HEK293 (cell line): Measurements from ENCODE around the gene SNX10.

Experiments
- CTCF ChIA-PET: fragments of 350-600 bp; formaldehyde crosslinking; extraction: SDS; loops from one replicate; lab custom pipeline; 2021; ENCODE audit warnings: antibody characterized with exemption; lab: Yijun Ruan, JAX
- POLR2A ChIA-PET: fragments of 300-600 bp; formaldehyde crosslinking; extraction: SDS; loops from one replicate; lab custom pipeline; 2020; ENCODE audit warnings: antibody characterized with exemption, inconsistent platforms; lab: Yijun Ruan, JAX
- H3K27ac ChIP-seq: fragments of 200-500 bp; sonication (Bioruptor generic); 2 replicates; pipeline ENCODE4 v1.5.1; 2014; ENCODE audit warnings: low read depth, low read length, control low read depth, inconsistent platforms; ENCODE audit errors: extremely low read depth
- H3K36me3 ChIP-seq, 2 experiments: fragments of 200-500 bp in 1 of 2; sonication (Bioruptor generic) in 1 of 2; 1 replicate in 1 of 2; 2 replicates in 1 of 2; pipeline ENCODE4 v1.5.1; 2014 to 2017; ENCODE audit warnings: inconsistent platforms in 2 of 2, low read length in 2 of 2; ENCODE audit not compliant: control insufficient read depth in 2 of 2, insufficient read depth in 1 of 2
- H3K4me1 ChIP-seq: fragments of 200-500 bp; sonication (Bioruptor generic); 2 replicates; pipeline ENCODE4 v1.5.1; 2014; ENCODE audit warnings: mild to moderate bottlenecking, low read length, inconsistent platforms; ENCODE audit not compliant: control insufficient read depth, insufficient read depth
- H3K4me3 ChIP-seq: 2 replicates; pipeline ENCODE4 v1.5.1; 2011; ENCODE audit warnings: low read depth, mild to moderate bottlenecking, control low read depth, low read length, moderate library complexity
- H3K9me3 ChIP-seq: fragments of 200-500 bp; sonication (Bioruptor generic); 2 replicates; pipeline ENCODE4 v1.5.1; 2014; ENCODE audit warnings: low read depth, low read length, inconsistent platforms; ENCODE audit not compliant: control insufficient read depth, insufficient read depth
- EGR2 ChIP-seq: fragments of 450-650 bp; formaldehyde crosslinking; IDR thresholded peaks from 2 replicates; pipeline ENCODE4 v1.5.1; 2016; ENCODE audit warnings: low read depth, missing biosample characterization, missing genetic modification characterization
- FEZF1 ChIP-seq: fragments of 450-650 bp; formaldehyde crosslinking; IDR thresholded peaks from 2 replicates; pipeline ENCODE4 v1.5.1; 2016; ENCODE audit warnings: missing biosample characterization, missing genetic modification characterization
- PRDM2 ChIP-seq: fragments of 450-650 bp; formaldehyde crosslinking; IDR thresholded peaks from 2 replicates; pipeline ENCODE4 v1.5.1; 2016; ENCODE audit warnings: missing biosample characterization, missing genetic modification characterization, borderline replicate concordance
- RBAK ChIP-seq: fragments of 450-650 bp; formaldehyde crosslinking; IDR thresholded peaks from 2 replicates; pipeline ENCODE4 v1.5.1; 2016; ENCODE audit warnings: missing biosample characterization, missing genetic modification characterization
- REST ChIP-seq: fragments of 450-650 bp; formaldehyde crosslinking; IDR thresholded peaks from 2 replicates; pipeline ENCODE4 v1.5.1; 2016; ENCODE audit warnings: missing biosample characterization, missing genetic modification characterization
- SP2 ChIP-seq: fragments of 450-650 bp; formaldehyde crosslinking; IDR thresholded peaks from 2 replicates; pipeline ENCODE4 v1.5.1; 2016; ENCODE audit warnings: missing biosample characterization, missing genetic modification characterization
- TCF7L2 ChIP-seq: IDR thresholded peaks from 2 replicates; pipeline ENCODE4 v1.6.1; 2011; ENCODE audit warnings: low read depth, mild to moderate bottlenecking, inconsistent platforms, low read length, moderate library complexity, borderline replicate concordance
- ZBTB7A ChIP-seq: fragments of 450-650 bp; formaldehyde crosslinking; IDR thresholded peaks from 2 replicates; pipeline ENCODE4 v1.5.1; 2016; ENCODE audit warnings: low read depth, missing biosample characterization, missing genetic modification characterization
- ZNF10 ChIP-seq: fragments of 450-650 bp; formaldehyde crosslinking; IDR thresholded peaks from 2 replicates; pipeline ENCODE4 v1.5.1; 2017; ENCODE audit warnings: missing biosample characterization, missing genetic modification characterization
- ZNF146 ChIP-seq: fragments of 450-650 bp; formaldehyde crosslinking; IDR thresholded peaks from 2 replicates; pipeline ENCODE4 v1.5.1; 2016; ENCODE audit warnings: missing biosample characterization, missing genetic modification characterization
- ZNF169 ChIP-seq: fragments of 450-650 bp; formaldehyde crosslinking; IDR thresholded peaks from 2 replicates; pipeline ENCODE4 v1.5.1; 2016; ENCODE audit warnings: missing biosample characterization, missing genetic modification characterization
- ZNF214 ChIP-seq: fragments of 450-650 bp; formaldehyde crosslinking; IDR thresholded peaks from 2 replicates; pipeline ENCODE4 v1.5.1; 2017; ENCODE audit warnings: missing biosample characterization, mild to moderate bottlenecking, missing genetic modification characterization, borderline replicate concordance
- ZNF280D ChIP-seq: fragments of 450-650 bp; formaldehyde crosslinking; IDR thresholded peaks from 2 replicates; pipeline ENCODE4 v1.5.1; 2016; ENCODE audit warnings: missing biosample characterization, missing genetic modification characterization
- ZNF324 ChIP-seq: fragments of 450-650 bp; formaldehyde crosslinking; IDR thresholded peaks from 2 replicates; pipeline ENCODE4 v1.5.1; 2016; ENCODE audit warnings: missing biosample characterization, missing genetic modification characterization
- ZNF341 ChIP-seq: fragments of 450-650 bp; formaldehyde crosslinking; IDR thresholded peaks from 2 replicates; pipeline ENCODE4; 2016; ENCODE audit warnings: low read depth, missing biosample characterization, missing genetic modification characterization
- ZNF362 ChIP-seq: fragments of 450-650 bp; formaldehyde crosslinking; IDR thresholded peaks from 2 replicates; pipeline ENCODE4 v1.5.1; 2016; ENCODE audit warnings: missing biosample characterization, missing genetic modification characterization
- ZNF433 ChIP-seq: fragments of 450-650 bp; formaldehyde crosslinking; IDR thresholded peaks from 2 replicates; pipeline ENCODE4 v1.5.1; 2016; ENCODE audit warnings: missing biosample characterization, missing genetic modification characterization, low read depth
- ZNF449 ChIP-seq: fragments of 450-650 bp; formaldehyde crosslinking; IDR thresholded peaks from 2 replicates; pipeline ENCODE4 v1.5.1; 2017; ENCODE audit warnings: missing biosample characterization, mild to moderate bottlenecking, missing genetic modification characterization, moderate library complexity
- ZNF548 ChIP-seq: fragments of 450-650 bp; formaldehyde crosslinking; IDR thresholded peaks from 2 replicates; pipeline ENCODE4 v1.5.1; 2016; ENCODE audit warnings: missing biosample characterization, missing genetic modification characterization
- ZNF654 ChIP-seq: fragments of 450-650 bp; formaldehyde crosslinking; IDR thresholded peaks from 2 replicates; pipeline ENCODE4 v1.5.1; 2016; ENCODE audit warnings: low read depth, missing biosample characterization, missing genetic modification characterization
- ZNF843 ChIP-seq: fragments of 450-650 bp; formaldehyde crosslinking; IDR thresholded peaks from 2 replicates; pipeline ENCODE4 v1.5.1; 2016; ENCODE audit warnings: missing biosample characterization, missing genetic modification characterization

Gene SNX10

DNA sequence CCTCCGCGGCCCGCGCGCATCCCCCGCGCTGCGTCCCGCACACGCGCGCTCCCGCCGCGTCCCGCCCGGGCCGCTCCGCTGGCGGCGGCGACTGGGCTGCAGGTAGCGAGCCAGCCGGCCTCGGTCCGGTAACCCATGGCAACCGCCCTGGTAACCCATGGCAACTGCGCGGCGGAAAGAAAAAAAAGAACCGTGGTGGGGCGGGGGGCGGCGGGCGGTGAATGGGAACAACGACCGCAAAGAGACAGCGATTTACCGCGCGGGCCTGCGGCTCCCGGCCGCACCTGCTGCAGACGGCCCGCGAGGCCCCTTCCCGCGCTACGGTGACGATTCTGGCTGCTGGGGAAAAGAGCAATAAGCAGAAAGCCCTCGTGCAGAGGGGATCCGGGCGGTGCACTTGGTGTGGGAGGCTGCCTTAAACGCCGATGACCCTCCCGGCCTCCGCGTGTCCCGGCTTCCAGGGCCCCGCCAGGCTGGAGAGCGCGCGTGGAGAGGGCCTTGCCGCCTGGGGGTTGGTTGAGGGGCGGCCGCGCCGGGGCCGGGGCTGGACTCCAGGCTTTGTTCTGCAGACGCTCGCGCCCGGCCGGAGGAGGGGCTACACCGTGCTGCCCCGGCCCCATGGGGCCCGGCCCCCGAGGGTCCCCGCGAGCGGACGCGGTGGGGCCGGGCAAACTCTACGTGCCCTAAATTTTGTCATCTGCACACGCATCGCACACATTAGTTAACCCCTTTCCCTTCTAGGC, 84.7 kb downstream of the SNX10 start (continued):
- TF ChIP-seq REST (0 out of 2 replicates have a peak, but pooled peaks have one; percentile 13), ZNF362 (tag by site-specific recombination) (peak; percentile 82; the same call in 1 of the 2 replicates), SP2 (tag by site-specific recombination) (peak; percentile 36), ZNF341 (tag by site-specific recombination) (peak; percentile 81), ZNF449 (tag by site-specific recombination) (0 out of 2 replicates have a peak, but pooled peaks have one; percentile 12), TCF7L2 (0 out of 2 replicates have a peak, but pooled peaks have one; percentile 13), PRDM2 (no peak), RBAK (tag by site-specific recombination) (no peak), ZNF10 (tag by site-specific recombination) (peak; percentile 57; the same call in 1 of the 2 replicates), FEZF1 (tag by site-specific recombination) (peak; percentile 68), ZNF146 (tag by site-specific recombination) (no peak), ZBTB7A (tag by site-specific recombination) (peak; percentile 51; the same call in 1 of the 2 replicates), ZNF433 (tag by site-specific recombination) (no peak)
- TF ChIP-seq, all 188 proteins: peak for 16

DNA sequence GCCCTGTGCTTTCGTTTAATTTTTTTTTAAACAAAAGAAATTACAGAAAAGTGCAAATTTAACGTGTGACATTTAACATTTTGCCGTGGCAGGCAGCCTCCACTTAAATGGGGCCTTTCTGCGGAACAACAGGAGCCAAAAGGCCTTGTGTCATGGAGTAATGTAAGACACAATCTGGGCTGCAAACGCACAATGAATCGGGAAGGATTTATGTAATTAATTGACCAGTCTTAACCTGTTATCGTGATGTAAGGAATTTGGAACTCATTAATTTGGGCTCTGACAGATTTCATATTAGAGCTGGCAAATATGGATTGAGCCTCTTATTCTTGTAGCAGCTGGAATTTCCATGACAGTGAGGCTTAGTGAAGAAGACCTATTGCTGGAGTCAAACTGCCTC, 86.4 kb downstream of the SNX10 start:
- no peaks in the 10 kb centered on the region for H3K9me3 ChIP-seq
- H3K36me3 ChIP-seq = no peaks in the 10 kb centered on the region
- no peak overlapping the region for H3K4me3 ChIP-seq
- CTCF ChIA-PET = interaction anchor here (0.6 to 2.1 kb wide), 22 partner anchors 9 to 766 kb away, joined by 3 to 25 read pairs (median 4); no protein-coding TSS in a partner anchor
- POLR2A ChIA-PET = no interaction called here
- peaks cover 21% of the 10 kb centered on the region for H3K4me1 ChIP-seq
- H3K27ac ChIP-seq = no peak overlapping the region
- TF ChIP-seq ZNF169 (tag by site-specific recombination) (no peak), EGR2 (tag by site-specific recombination) (no peak), ZNF548 (tag by site-specific recombination) (no peak), ZNF280D (no peak), FEZF1 (tag by site-specific recombination) (no peak), ZNF214 (tag by site-specific recombination) (no peak), ZNF324 (tag by site-specific recombination) (no peak), ZNF843 (no peak), ZNF654 (no peak)
